Measurements from ENCODE around the gene TGM3. TPM values are rescaled to one million over a fixed set of nuclear protein-coding genes. Genes with fewer than 3 reads are reported as not detected.
"Not testable (repeated sequence)": the region's sequence is repeated elsewhere in the genome, so short reads cannot be mapped to it uniquely, and the experiment has no call there.

Gene TGM3
- total RNA-seq, 4 donors from 2014 or later = not detected

- ATAC-seq (ENCODE audit: low FRiP score) (no peak), DNase-seq (ENCODE audit: low spot score) (no peak)
- no peak for TF ChIP-seq CTCF (IDR thresholded peaks at IDR 0.05)
Measured at GRCh38 chr20:2254333-2254732, 41.5 kb upstream of the TGM3 start.

- no peak for TF ChIP-seq CTCF (IDR thresholded peaks at IDR 0.05)
Measured at GRCh38 chr20:2255926-2256531, 39.8 kb upstream of the TGM3 start.

GRCh38 chr20:2259731-2260130 is 36.1 kb upstream of the TGM3 start:
- DNase-seq (ENCODE audit: low spot score) (no peak), ATAC-seq (ENCODE audit: low FRiP score) (no peak)
- no peak for TF ChIP-seq CTCF (IDR thresholded peaks at IDR 0.05)

More at GRCh38 chr20:2255926-2256531, 39.8 kb upstream of the TGM3 start:
- ATAC-seq (ENCODE audit: low FRiP score) = no peak
- DNase-seq (ENCODE audit: low spot score) = no peak

- TF ChIP-seq CTCF (IDR thresholded peaks at IDR 0.05) = no peak
- DNase-seq (ENCODE audit: low spot score) (no peak), ATAC-seq (ENCODE audit: low FRiP score) (no peak)
Measured at GRCh38 chr20:2260250-2260649, 35.6 kb upstream of the TGM3 start.

GRCh38 chr20:2261046-2261485 is 34.7 kb upstream of the TGM3 start:
- no peak for TF ChIP-seq CTCF (IDR thresholded peaks at IDR 0.05)
- DNase-seq (ENCODE audit: low spot score) (no peak), ATAC-seq (ENCODE audit: low FRiP score) (no peak)

GRCh38 chr20:2261629-2262028 is 34.2 kb upstream of the TGM3 start:
- ATAC-seq (ENCODE audit: low FRiP score) (no peak), DNase-seq (ENCODE audit: low spot score) (no peak)
- no peak for TF ChIP-seq CTCF (IDR thresholded peaks at IDR 0.05)

GRCh38 chr20:2264118-2264517 is 31.7 kb upstream of the TGM3 start:
- no peak for ATAC-seq (ENCODE audit: low FRiP score)
- no peak for DNase-seq (ENCODE audit: low spot score)
- no peak for TF ChIP-seq CTCF (IDR thresholded peaks at IDR 0.05)

- ATAC-seq (ENCODE audit: low FRiP score); DNase-seq (ENCODE audit: low spot score): not testable (repeated sequence)
Measured at GRCh38 chr20:2264621-2265374, 31.0 kb upstream of the TGM3 start.
